ENCODE results near the gene LONP2. TPM values are rescaled to one million over a fixed set of nuclear protein-coding genes. Genes with fewer than 3 reads are reported as not detected.

LONP2 gene
- total RNA-seq, 1 donor = 56.8 TPM

GRCh38 chr16:48271728-48272127, 27.6 kb downstream of the LONP2 start:
- peaks cover 38% of the 10 kb centered on the region for H3K36me3 ChIP-seq (ENCODE audit: insufficient read depth, low read length)
- peaks cover 21% of the 10 kb centered on the region for H3K79me2 ChIP-seq (ENCODE audit: insufficient read depth, low read length)
- H3K9me3 ChIP-seq (ENCODE audit: low read depth, low read length) = no peaks in the 10 kb centered on the region
- no peaks in the 10 kb centered on the region for H3K27me3 ChIP-seq (ENCODE audit: insufficient read depth, low read length)
- no peak overlapping the region for H3K4me3 ChIP-seq (ENCODE audit: insufficient read depth, low read length)
- peak overlapping the region; percentile 57 for H3K27ac ChIP-seq (ENCODE audit: low read depth, low read length)
- no peak overlapping the region for H3K4me2 ChIP-seq (ENCODE audit: insufficient read depth, low read length)
- DNase-seq (ENCODE audit: insufficient read length, low spot score, missing footprints) = no peak
- peaks cover 2% of the 10 kb centered on the region for H3K4me1 ChIP-seq (ENCODE audit: insufficient read depth, low read length)
- no peak overlapping the region for H2AFZ ChIP-seq (ENCODE audit: low read length)
- H4K20me1 ChIP-seq (ENCODE audit: insufficient read depth, low read length) = peaks cover 4% of the 10 kb centered on the region
- TF ChIP-seq CTCF (IDR thresholded peaks at IDR 0.05; ENCODE audit: extremely low read depth, low read depth, low read length) = peak; percentile 50

GRCh38 chr16:48272837-48273421, 28.8 kb downstream of the LONP2 start:
- H3K4me1 ChIP-seq (ENCODE audit: insufficient read depth, low read length) = peaks cover 2% of the 10 kb centered on the region
- H3K9me3 ChIP-seq (ENCODE audit: low read depth, low read length) = no peaks in the 10 kb centered on the region
- peak overlapping the region; percentile 57 for H3K27ac ChIP-seq (ENCODE audit: low read depth, low read length)
- H3K4me2 ChIP-seq (ENCODE audit: insufficient read depth, low read length) = no peak overlapping the region
- H2AFZ ChIP-seq (ENCODE audit: low read length) = no peak overlapping the region
- no peaks in the 10 kb centered on the region for H3K27me3 ChIP-seq (ENCODE audit: insufficient read depth, low read length)
- peaks cover 23% of the 10 kb centered on the region for H3K79me2 ChIP-seq (ENCODE audit: insufficient read depth, low read length)
- peaks cover 4% of the 10 kb centered on the region for H4K20me1 ChIP-seq (ENCODE audit: insufficient read depth, low read length)
- H3K4me3 ChIP-seq (ENCODE audit: insufficient read depth, low read length) = no peak overlapping the region
- TF ChIP-seq CTCF (IDR thresholded peaks at IDR 0.05; ENCODE audit: extremely low read depth, low read depth, low read length) = no peak
- DNase-seq (ENCODE audit: insufficient read length, low spot score, missing footprints) = no peak
- H3K36me3 ChIP-seq (ENCODE audit: insufficient read depth, low read length) = peaks cover 43% of the 10 kb centered on the region

GRCh38 chr16:48274476-48274875, 30.4 kb downstream of the LONP2 start:
- no peak for DNase-seq (ENCODE audit: insufficient read length, low spot score, missing footprints)
- H3K4me2 ChIP-seq (ENCODE audit: insufficient read depth, low read length) = no peak overlapping the region
- no peaks in the 10 kb centered on the region for H3K9me3 ChIP-seq (ENCODE audit: low read depth, low read length)
- H2AFZ ChIP-seq (ENCODE audit: low read length) = no peak overlapping the region
- no peaks in the 10 kb centered on the region for H3K27me3 ChIP-seq (ENCODE audit: insufficient read depth, low read length)
- H4K20me1 ChIP-seq (ENCODE audit: insufficient read depth, low read length) = peaks cover 4% of the 10 kb centered on the region
- peaks cover 52% of the 10 kb centered on the region for H3K36me3 ChIP-seq (ENCODE audit: insufficient read depth, low read length)
- peaks cover 2% of the 10 kb centered on the region for H3K4me1 ChIP-seq (ENCODE audit: insufficient read depth, low read length)
- peaks cover 29% of the 10 kb centered on the region for H3K79me2 ChIP-seq (ENCODE audit: insufficient read depth, low read length)
- H3K27ac ChIP-seq (ENCODE audit: low read depth, low read length) = no peak overlapping the region
- TF ChIP-seq CTCF (IDR thresholded peaks at IDR 0.05; ENCODE audit: extremely low read depth, low read depth, low read length) = no peak
- H3K4me3 ChIP-seq (ENCODE audit: insufficient read depth, low read length) = no peak overlapping the region

- Histone ChIP-seq H4K20me1 (ENCODE audit: insufficient read depth, low read length) (peaks cover 4% of the 10 kb centered on the region), H3K79me2 (ENCODE audit: insufficient read depth, low read length) (peaks cover 34% of the 10 kb centered on the region), H3K4me3 (ENCODE audit: insufficient read depth, low read length) (no peak overlapping the region), H3K9me3 (ENCODE audit: low read depth, low read length) (no peaks in the 10 kb centered on the region), H3K27ac (ENCODE audit: low read depth, low read length) (no peak overlapping the region), H3K36me3 (ENCODE audit: insufficient read depth, low read length) (peaks cover 52% of the 10 kb centered on the region), H3K4me2 (ENCODE audit: insufficient read depth, low read length) (no peak overlapping the region), H3K27me3 (ENCODE audit: insufficient read depth, low read length) (no peaks in the 10 kb centered on the region), H3K4me1 (ENCODE audit: insufficient read depth, low read length) (peaks cover 2% of the 10 kb centered on the region), H2AFZ (ENCODE audit: low read length) (no peak overlapping the region)
- no peak for TF ChIP-seq CTCF (IDR thresholded peaks at IDR 0.05; ENCODE audit: extremely low read depth, low read depth, low read length)
- no peak for DNase-seq (ENCODE audit: insufficient read length, low spot score, missing footprints)
These were observed 32.0 kb downstream of the LONP2 start for GRCh38 chr16:48276102-48276501.

All from osteoblast (primary cell).